Upper lobe of left lung (tissue), 6 donors: Measurements from ENCODE around the gene LZTFL1. TPM values are rescaled to one million over a fixed set of nuclear protein-coding genes. Genes with fewer than 3 reads are reported as not detected.

ENCODE experiments used
- ATAC-seq, 2 donors: fragments of 200-7000 bp; cut with Tn5 transposase; one replicate each; pipeline ENCODE4 v1.9.1; 2022; ENCODE audit warnings: mild to moderate bottlenecking in 2 of 2, moderate library complexity in 2 of 2; ENCODE audit not compliant: low FRiP score in 2 of 2
- DNase-seq, 2 donors: peaks; one replicate each; pipeline ENCODE4 v3.0.0-alpha.2; 2019 to 2020
- H3K27ac ChIP-seq, 4 donors: fragments of 200-600 bp; sonication (generic); one replicate each; pipeline ENCODE4 v1.5.1; 2016 to 2019
- H3K27me3 ChIP-seq, 4 donors: fragments of 200-600 bp; sonication (generic); one replicate each; pipeline ENCODE4 v1.5.1; 2017 to 2019
- H3K36me3 ChIP-seq, 4 donors: fragments of 200-600 bp; sonication (generic); one replicate each; pipeline ENCODE4 v1.5.1; 2016 to 2019
- H3K4me1 ChIP-seq, 4 donors: fragments of 200-600 bp; sonication (generic); one replicate each; pipeline ENCODE4 v1.5.1; 2018 to 2019
- H3K4me3 ChIP-seq, 4 donors: fragments of 200-600 bp; sonication (generic); one replicate each; pipeline ENCODE4 v1.5.1; 2017 to 2019; ENCODE audit warnings: mild to moderate bottlenecking in 2 of 4, moderate library complexity in 1 of 4
- H3K9me3 ChIP-seq, 4 donors: fragments of 200-600 bp; sonication (generic); one replicate each; pipeline ENCODE4 v1.5.1; 2018 to 2019
- CTCF ChIP-seq, 6 experiments: fragments of 450-650 bp in 4 of 6; fragments of 200-600 bp in 2 of 6; sonication (generic) in 2 of 6; IDR thresholded peaks; one replicate each; pipeline ENCODE4 v1.5.1; 2016 to 2019; ENCODE audit warnings: antibody characterized with exemption in 6 of 6
- EP300 ChIP-seq, 4 donors: sonication (generic); formaldehyde crosslinking; IDR thresholded peaks; one replicate each; pipeline ENCODE4 v1.5.1; 2017; ENCODE audit warnings: antibody characterized with exemption in 4 of 4, control low read depth in 2 of 4
- POLR2A ChIP-seq, 4 donors: fragments of 450-650 bp; IDR thresholded peaks; one replicate each; pipeline ENCODE4 v1.5.1; 2016 to 2017; ENCODE audit warnings: antibody characterized with exemption in 4 of 4, mild to moderate bottlenecking in 2 of 4
- POLR2AphosphoS5 ChIP-seq, 2 donors: sonication (generic); formaldehyde crosslinking; IDR thresholded peaks; one replicate each; pipeline ENCODE4 v1.5.1; 2017; ENCODE audit warnings: antibody characterized with exemption in 2 of 2
- WGBS, 2 donors: methylation state at CpG; one replicate each; pipeline ENCODE4 v1.1.5; 2017 to 2018; 5-methylcytosine and 5-hydroxymethylcytosine counted together
- total RNA-seq, 6 donors: library from RNA; depleted of rRNA in 4 of 6; stranded (reverse); fragments of >200 nt in 4 of 6; gene quantifications; one replicate each; pipeline versions ENCODE4 v1.1.0 to v1.2.1, GENCODE V29; 2016 to 2021
- donor health status: DM: no; HTN: no; CAD: no; lungs with moderate emphysema.
- donor health status: DM: no; HTN: yes; CAD: no; lungs with severe emphysema.

Gene LZTFL1
- total RNA-seq, 6 donors from 2014 or later, result 19.9 to 51.7 (median 31.3) TPM

DNA sequence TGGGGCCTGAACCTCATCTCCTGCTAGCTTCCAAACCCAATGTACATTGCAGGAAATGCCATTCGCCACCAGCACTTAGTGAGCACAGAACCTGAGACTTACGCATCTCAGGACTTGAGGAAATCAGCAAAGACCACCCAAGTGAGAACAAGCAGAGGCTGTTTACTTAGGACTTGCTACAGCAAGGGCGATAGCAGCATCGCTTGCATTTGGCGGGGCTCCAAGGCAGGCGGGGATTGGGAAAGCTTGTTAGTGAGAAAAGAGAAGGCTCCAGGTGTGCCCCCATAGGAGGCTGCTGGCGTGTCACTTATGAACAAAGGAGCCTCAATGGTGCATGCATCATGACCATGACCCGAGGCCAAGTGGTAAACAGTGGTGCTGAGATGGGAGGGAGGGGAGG lies 65.3 kb downstream of the LZTFL1 start:
- no peak overlapping the region for H3K4me3 ChIP-seq
- no peak for ATAC-seq
- no peaks in the 10 kb centered on the region for H3K27me3 ChIP-seq
- no peak overlapping the region for H3K27ac ChIP-seq
- H3K9me3 ChIP-seq, result no peaks in the 10 kb centered on the region
- WGBS, 2 donors, result 77 to 79% methylated on average over 8 of the region's 8 CpGs
- no peaks in the 10 kb centered on the region for H3K4me1 ChIP-seq
- TF ChIP-seq EP300 (IDR thresholded peaks at IDR 0.05) (no peak), POLR2AphosphoS5 (IDR thresholded peaks at IDR 0.05) (no peak), CTCF (IDR thresholded peaks at IDR 0.05) (no peak), POLR2A (IDR thresholded peaks at IDR 0.05) (no peak)
- no peak for DNase-seq
- H3K36me3 ChIP-seq, result no peaks in the 10 kb centered on the region

DNA sequence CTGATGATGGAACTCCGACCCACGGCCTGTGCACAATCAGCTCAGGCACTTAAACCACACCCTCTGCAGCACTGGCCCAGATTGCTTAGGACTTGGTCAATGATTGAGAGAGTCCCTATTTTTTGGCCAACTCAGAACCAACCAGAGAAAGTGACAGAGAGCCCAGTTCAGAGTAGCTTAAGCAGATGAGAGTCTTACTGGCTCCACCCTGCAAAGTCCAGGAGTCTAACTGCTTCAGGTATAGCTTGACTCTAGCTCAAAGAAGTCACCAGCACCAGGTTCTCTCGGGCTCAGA lies 65.7 kb downstream of the LZTFL1 start:
- Histone ChIP-seq H3K27ac (no peak overlapping the region), H3K27me3 (no peaks in the 10 kb centered on the region), H3K4me3 (no peak overlapping the region), H3K36me3 (no peaks in the 10 kb centered on the region), H3K4me1 (no peaks in the 10 kb centered on the region), H3K9me3 (no peaks in the 10 kb centered on the region)
- TF ChIP-seq EP300 (IDR thresholded peaks at IDR 0.05), result no peak
- no peak for TF ChIP-seq CTCF (IDR thresholded peaks at IDR 0.05)
- TF ChIP-seq POLR2A (IDR thresholded peaks at IDR 0.05), result no peak
- TF ChIP-seq POLR2AphosphoS5 (IDR thresholded peaks at IDR 0.05), result no peak
- DNase-seq, result no peak
- ATAC-seq, result no peak
- WGBS, 2 donors, result 45 to 81% methylated on average over 3 of the region's 3 CpGs

DNA sequence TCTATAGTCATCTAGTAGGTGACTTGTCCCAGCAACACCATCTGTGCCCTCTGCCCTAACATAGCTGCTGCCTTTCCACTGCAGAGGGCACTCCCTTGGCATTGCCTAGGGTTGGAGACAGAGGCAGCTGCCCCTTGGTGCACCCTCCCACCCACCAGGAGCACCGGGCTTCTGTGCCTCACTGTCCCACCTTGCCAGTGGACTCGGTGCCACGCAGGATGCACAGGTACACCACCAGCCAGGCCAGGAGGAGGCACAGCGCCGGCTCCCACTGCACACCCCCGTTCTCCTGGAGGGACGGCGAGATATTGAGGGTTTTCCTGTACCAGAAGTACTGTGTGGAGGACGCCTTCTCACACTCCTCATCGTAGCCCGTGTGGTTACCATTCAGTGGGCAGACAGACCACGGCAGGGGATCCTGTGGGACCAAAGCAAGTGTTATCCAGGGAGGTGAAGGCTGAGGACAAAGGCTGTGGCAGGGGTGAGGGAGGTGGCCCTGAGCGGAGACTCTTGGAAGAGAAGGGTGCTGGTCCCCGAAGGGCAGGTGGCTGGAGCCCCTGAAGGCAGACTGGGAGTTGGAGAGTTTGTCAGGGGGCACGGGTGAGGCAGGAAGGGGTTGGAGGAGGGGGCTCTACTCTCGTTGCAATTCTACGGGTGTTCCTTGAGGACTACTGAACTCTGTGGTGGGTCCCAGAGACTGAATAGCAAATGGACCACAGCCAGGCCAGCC lies 66.2 kb downstream of the LZTFL1 start:
- Histone ChIP-seq H3K27me3 (no peaks in the 10 kb centered on the region), H3K9me3 (no peaks in the 10 kb centered on the region), H3K4me3 (no peak overlapping the region), H3K36me3 (no peaks in the 10 kb centered on the region), H3K27ac (no peak overlapping the region), H3K4me1 (no peaks in the 10 kb centered on the region)
- DNase-seq (no peak), ATAC-seq (no peak)
- no peak for TF ChIP-seq CTCF (IDR thresholded peaks at IDR 0.05)
- no peak for TF ChIP-seq POLR2A (IDR thresholded peaks at IDR 0.05)
- TF ChIP-seq EP300 (IDR thresholded peaks at IDR 0.05), result no peak
- TF ChIP-seq POLR2AphosphoS5 (IDR thresholded peaks at IDR 0.05), result no peak
- WGBS, 2 donors, result 90 to 91% methylated on average over 12 to 17 of the region's 17 CpGs

- DNase-seq, result no peak
- TF ChIP-seq POLR2AphosphoS5 (IDR thresholded peaks at IDR 0.05) (no peak), CTCF (IDR thresholded peaks at IDR 0.05) (no peak), EP300 (IDR thresholded peaks at IDR 0.05) (no peak), POLR2A (IDR thresholded peaks at IDR 0.05) (no peak)
- WGBS, 2 donors, result 80% methylated on average over 7 to 8 of the region's 8 CpGs
- no peaks in the 10 kb centered on the region for H3K36me3 ChIP-seq
- H3K27ac ChIP-seq, result no peak overlapping the region
- no peak for ATAC-seq
- H3K27me3 ChIP-seq, result no peaks in the 10 kb centered on the region
- no peaks in the 10 kb centered on the region for H3K9me3 ChIP-seq
- H3K4me1 ChIP-seq, result no peaks in the 10 kb centered on the region
- H3K4me3 ChIP-seq, result no peak overlapping the region
Observed at GRCh38 chr3:45774581-45775521, 67.1 kb downstream of the LZTFL1 start.
